GM21367 (cell line): Measurements from ENCODE around the gene GRID2.

ENCODE experiments used
- ATAC-seq: cut with Tn5 transposase; IDR thresholded peaks from one replicate; pipeline ENCODE4 v1.9.1; 2021; ENCODE audit not compliant: unreplicated experiment

GRID2 gene

DNA sequence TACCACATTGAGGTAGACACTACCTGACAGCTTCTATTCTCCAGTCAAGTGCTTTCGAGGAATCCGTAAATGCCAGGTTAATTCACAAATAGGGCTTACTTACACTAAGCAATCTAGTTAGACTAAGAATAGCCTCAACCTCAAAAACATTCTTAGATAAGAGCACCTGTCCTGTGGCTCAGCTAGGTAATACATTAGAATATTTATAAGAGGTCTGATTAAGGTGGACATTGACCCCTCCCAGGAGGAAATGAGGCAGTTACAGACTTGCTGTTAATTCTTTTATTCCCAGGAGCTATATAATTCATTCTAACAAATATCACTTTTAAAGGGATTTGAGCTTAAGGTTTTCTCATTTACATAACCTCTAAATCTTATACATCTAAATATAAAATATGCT is 758.1 kb downstream of the GRID2 start:
- ATAC-seq, result no peak

GRCh38 chr4:93063325-93063724 is 759.6 kb downstream of the GRID2 start:
- no peak for ATAC-seq

DNA sequence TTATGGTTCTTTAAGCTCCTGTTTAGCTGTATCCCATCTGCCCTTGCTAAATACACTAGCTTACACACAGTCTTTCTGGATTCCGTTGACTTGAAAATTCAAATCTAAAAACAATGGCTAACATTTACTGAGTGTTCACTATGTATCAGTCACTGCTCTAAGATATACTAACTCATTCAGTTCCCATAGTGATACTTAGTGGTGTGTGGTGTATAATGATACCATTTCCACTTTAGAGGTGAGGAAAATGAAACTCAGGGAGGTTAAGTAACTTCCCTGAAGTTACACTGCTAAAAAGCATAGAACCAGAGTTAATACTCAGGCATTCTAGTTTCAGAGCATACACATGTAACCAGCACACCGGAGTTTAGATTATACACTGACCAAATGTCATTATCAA is 762.0 kb downstream of the GRID2 start:
- ATAC-seq, result no peak

GRCh38 chr4:93066749-93067148 is 763.0 kb downstream of the GRID2 start:
- ATAC-seq, result no peak

- ATAC-seq, result no peak
Measured at GRCh38 chr4:93072292-93072691, 768.5 kb downstream of the GRID2 start.

- ATAC-seq, result no peak
Measured at GRCh38 chr4:93080316-93080715, 776.5 kb downstream of the GRID2 start.

- ATAC-seq, result no peak
Measured at GRCh38 chr4:93084599-93085305, 781.0 kb downstream of the GRID2 start.

DNA sequence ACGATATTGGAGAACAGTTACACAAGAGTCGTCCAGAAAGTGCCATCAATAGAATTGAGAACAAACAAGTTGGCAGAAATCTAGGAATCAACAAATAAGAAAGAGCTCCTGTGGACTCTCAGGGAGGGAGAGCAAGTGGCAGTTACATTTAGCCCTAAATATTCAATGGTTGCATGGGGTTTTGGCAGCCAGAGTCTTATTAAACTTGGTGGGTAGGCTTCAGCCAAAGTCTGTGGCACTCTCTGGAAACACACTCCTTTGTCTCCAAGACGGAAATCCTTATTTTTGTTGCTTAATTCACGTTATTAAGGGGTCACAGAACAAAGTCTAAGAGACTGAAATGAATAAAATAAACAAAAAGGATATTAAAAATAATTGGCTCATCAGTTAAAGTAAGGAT is 782.6 kb downstream of the GRID2 start:
- ATAC-seq, result no peak

GRCh38 chr4:93092765-93093164 is 789.0 kb downstream of the GRID2 start:
- ATAC-seq, result no peak

GRCh38 chr4:93103042-93103441 is 799.3 kb downstream of the GRID2 start:
- ATAC-seq, result no peak

- ATAC-seq, result no peak
Measured at GRCh38 chr4:93116624-93117023, 812.9 kb downstream of the GRID2 start.

GRCh38 chr4:93127489-93127888 is 823.7 kb downstream of the GRID2 start:
- ATAC-seq, result no peak

DNA sequence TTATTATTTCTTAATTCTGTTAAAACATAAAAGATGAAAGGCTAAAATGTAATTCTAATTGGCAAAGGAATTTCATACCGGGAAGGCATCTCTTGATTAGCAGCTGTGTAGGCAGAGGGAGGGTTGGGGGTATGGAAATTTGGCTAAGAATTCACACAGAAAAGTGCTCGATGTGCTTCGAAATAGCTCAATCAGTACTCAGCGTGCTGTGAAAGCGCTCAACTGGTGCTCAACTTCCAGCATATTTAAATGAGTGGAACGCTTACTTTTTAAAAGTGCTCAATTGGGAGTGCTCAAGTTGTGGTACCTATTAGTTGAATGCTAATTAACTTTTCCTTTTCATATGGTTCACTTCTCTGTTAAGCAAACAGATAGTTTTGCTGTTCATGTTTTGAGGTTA is 828.9 kb downstream of the GRID2 start:
- no peak for ATAC-seq

- no peak for ATAC-seq
Measured at GRCh38 chr4:93139118-93139517, 835.4 kb downstream of the GRID2 start.

DNA sequence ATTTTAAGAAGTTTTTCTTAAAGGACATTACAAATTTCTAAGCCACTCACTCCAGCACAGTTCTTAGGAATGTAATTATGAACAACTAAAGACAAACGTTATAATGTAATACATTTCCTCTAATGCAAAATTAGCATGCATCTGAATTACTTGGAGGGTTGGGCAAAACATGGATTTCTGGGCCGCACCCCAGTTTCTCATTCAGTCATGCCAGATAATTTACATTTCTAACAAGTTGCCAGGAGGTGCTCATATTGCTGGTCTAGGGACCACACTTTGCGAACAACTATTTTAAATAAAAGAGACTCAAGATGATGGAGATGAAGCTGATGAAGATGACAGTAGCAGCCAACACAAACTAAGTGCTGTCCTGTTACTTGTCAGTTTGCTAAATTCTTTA is 840.1 kb downstream of the GRID2 start:
- ATAC-seq, result no peak

DNA sequence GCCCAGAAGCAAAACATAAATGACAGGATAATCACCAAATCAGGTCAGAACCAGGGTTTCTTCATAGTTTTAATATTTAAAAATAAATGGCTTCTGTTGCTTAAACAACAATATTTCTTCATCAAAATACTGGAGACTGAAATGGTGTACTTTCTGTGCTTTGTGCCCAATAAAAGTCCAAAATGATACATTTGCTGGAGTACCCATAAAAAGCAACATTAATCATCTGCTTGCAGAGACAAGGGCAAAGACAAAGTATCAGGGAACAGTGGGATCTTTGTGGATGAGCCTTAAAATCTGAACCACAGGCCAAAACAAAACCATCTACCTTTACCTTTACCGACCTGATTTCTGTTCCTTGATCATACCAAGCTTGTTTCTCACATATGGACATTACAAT is 840.9 kb downstream of the GRID2 start:
- no peak for ATAC-seq

- ATAC-seq, result no peak
Measured at GRCh38 chr4:93147524-93148212, 843.9 kb downstream of the GRID2 start.

- no peak for ATAC-seq
Measured at GRCh38 chr4:93152491-93152890, 848.7 kb downstream of the GRID2 start.

DNA sequence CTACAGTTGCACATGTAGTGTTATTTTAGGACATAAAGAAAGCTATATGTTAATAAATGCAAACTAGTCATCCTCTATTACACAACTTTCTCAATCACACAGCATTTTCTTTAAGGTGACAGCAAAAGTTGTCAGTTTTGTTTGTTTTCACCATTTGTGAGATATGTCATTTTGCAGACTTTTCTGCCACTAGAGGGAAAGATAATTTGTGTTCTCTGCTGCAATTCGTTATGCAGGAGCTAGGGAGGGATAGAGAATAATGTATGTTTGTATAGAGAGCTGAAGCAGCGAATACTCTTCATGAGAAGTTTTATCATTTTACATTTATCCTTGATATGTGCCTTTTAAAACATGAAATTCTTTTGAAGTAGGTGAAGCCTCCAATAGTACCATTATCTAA is 854.2 kb downstream of the GRID2 start:
- ATAC-seq, result no peak

DNA sequence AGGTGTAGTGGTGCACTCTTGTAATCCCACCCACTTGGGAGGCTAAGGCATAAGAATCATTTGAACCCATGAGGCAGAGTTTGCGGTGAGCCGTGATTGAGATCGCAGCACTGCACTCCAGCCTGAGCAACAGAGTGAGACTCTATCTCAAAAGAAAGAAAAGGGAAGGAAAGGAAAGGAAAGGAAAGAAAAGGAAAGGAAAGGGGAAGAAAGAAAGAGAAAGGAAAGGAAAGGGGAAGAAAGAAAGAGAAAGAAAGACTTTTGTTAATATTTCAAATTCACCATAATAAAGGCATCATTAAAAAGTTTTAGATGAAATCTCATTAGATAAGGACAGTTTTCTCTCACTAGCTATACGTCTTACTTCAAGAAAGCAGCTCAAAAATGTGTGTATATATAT is 864.3 kb downstream of the GRID2 start:
- no peak for ATAC-seq

DNA sequence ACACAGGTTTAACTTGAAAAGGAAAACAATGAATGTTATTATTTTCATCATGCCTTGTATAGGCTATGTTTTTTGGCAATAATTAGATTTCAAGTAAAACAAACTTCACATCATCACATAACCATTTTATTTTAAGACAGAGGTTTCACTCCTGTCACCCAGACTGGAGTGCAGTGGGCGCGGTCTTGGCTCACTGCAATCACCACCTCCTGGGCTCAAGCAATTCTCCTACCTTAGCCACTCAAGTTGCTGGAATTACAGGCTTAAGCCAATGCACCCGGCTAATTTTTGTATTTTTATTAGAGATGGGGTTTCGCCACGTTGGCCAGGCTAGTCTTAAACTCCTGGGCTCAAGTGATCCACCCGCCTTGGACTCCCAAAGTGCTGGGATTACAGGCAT is 866.2 kb downstream of the GRID2 start:
- ATAC-seq, result no peak

DNA sequence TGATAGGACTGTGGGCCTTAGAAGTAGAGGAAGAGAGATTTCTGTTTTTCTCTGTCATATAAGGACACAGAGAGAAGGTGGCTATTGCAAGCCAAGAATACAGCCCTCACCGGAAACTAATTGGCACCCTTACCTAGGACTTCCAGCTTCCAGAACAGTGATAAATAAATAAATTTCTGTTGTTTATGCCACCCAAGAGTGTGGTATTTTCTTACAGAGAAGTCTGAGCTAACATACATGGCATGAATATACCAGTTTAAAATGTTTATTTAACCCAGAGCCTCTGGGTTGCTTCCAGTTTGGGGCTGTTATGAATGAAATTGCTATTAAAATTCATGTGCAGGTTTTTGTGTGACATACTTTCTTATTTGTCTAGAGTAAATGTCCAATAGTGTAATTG is 870.8 kb downstream of the GRID2 start:
- no peak for ATAC-seq

DNA sequence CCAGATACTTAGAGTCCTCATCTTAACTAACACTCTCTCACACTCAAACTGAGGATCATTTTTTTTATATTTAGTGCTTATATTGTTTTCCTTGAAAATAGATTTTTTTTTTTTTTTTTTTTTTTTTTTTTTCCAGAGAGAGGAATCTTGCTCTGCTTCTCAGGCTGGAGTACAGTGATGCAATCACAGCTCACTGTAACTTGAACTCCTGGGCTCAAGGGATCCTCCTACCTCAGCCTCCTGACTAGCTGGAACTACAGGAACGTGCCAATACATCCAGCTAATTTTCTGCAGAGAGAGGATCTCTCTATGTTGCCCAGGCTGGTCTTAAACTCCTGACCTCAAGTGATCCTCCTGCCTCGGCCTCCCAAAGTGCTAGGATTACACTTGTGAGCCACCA is 874.5 kb downstream of the GRID2 start:
- no peak for ATAC-seq
